Activated CD8-positive, alpha-beta memory T cell treated with anti-CD3 and anti-CD28 coated beads, Interleukin-2, amount 50 U/mL, for 1 hour (primary cell): ENCODE measurements around the gene SLC27A2.

Experiments
- DNase-seq: peaks from one replicate; pipeline ENCODE4 v3.0.0-alpha.2; 2020; ENCODE audit errors: extremely low read depth

The SLC27A2 gene

GRCh38 chr15:50238255-50238654 lies 56.3 kb downstream of the SLC27A2 start:
- DNase-seq = no peak

GRCh38 chr15:50241684-50242450 lies 59.9 kb downstream of the SLC27A2 start:
- DNase-seq = no peak

- DNase-seq = no peak
Observed at GRCh38 chr15:50244153-50244552, 62.2 kb downstream of the SLC27A2 start.

- no peak for DNase-seq
Observed at GRCh38 chr15:50244959-50245624, 63.1 kb downstream of the SLC27A2 start.

- DNase-seq = no peak
Observed at GRCh38 chr15:50246631-50247030, 64.6 kb downstream of the SLC27A2 start.

- no peak for DNase-seq
Observed at GRCh38 chr15:50247819-50248655, 66.0 kb downstream of the SLC27A2 start.

- no peak for DNase-seq
Observed at GRCh38 chr15:50248994-50249582, 67.1 kb downstream of the SLC27A2 start.

- no peak for DNase-seq
Observed at GRCh38 chr15:50249704-50250103, 67.7 kb downstream of the SLC27A2 start.

- no peak for DNase-seq
Observed at GRCh38 chr15:50250760-50251394, 68.9 kb downstream of the SLC27A2 start.

- no peak for DNase-seq
Observed at GRCh38 chr15:50251638-50252182, 69.7 kb downstream of the SLC27A2 start.

- no peak for DNase-seq
Observed at GRCh38 chr15:50252556-50252955, 70.6 kb downstream of the SLC27A2 start.

GRCh38 chr15:50256188-50257041 lies 74.4 kb downstream of the SLC27A2 start:
- no peak for DNase-seq

GRCh38 chr15:50257332-50257731 lies 75.3 kb downstream of the SLC27A2 start:
- no peak for DNase-seq

GRCh38 chr15:50257924-50258323 lies 75.9 kb downstream of the SLC27A2 start:
- DNase-seq = no peak

- DNase-seq = no peak
Observed at GRCh38 chr15:50259276-50259675, 77.3 kb downstream of the SLC27A2 start.

- no peak for DNase-seq
Observed at GRCh38 chr15:50260969-50261496, 79.0 kb downstream of the SLC27A2 start.

GRCh38 chr15:50261981-50262380 lies 80.0 kb downstream of the SLC27A2 start:
- no peak for DNase-seq

- DNase-seq = no peak
Observed at GRCh38 chr15:50262533-50262932, 80.5 kb downstream of the SLC27A2 start.

- DNase-seq = no peak
Observed at GRCh38 chr15:50265620-50266019, 83.6 kb downstream of the SLC27A2 start, which contains the start of gene HDC. Gene HDC (minus strand): TSS chr15:50265726. CDS start chr15:50265623, 103 bp downstream.

GRCh38 chr15:50267577-50267976 lies 85.6 kb downstream of the SLC27A2 start:
- DNase-seq = no peak
